Activated CD8-positive, alpha-beta T cell treated with anti-CD3 and anti-CD28 coated beads for 36 hours (primary cell): ENCODE results near the gene C6orf52. TPM values are rescaled to one million over a fixed set of nuclear protein-coding genes. Genes with fewer than 3 reads are reported as not detected.
A peak's percentile ranks its signal among the peaks of the same experiment; 100 is the strongest.
"Not testable (repeated sequence)": the region's sequence is repeated elsewhere in the genome, so short reads cannot be mapped to it uniquely, and the experiment has no call there.

Experiments
- ATAC-seq: fragments of 200-7000 bp; cut with Tn5 transposase; one replicate; pipeline ENCODE4 v1.10.0; 2021; ENCODE audit warnings: mild to moderate bottlenecking, moderate library complexity
- CTCF ChIA-PET: fragments of 350-600 bp; sonication (Branson Sonifier 250); formaldehyde crosslinking; loops from one replicate; lab custom pipeline; 2021; ENCODE audit warnings: antibody characterized with exemption; lab: Charles Lee
- POLR2A ChIA-PET: fragments of 350-600 bp; sonication (Branson Sonifier 250); formaldehyde crosslinking; loops from one replicate; lab custom pipeline; 2021; ENCODE audit warnings: antibody characterized with exemption; lab: Charles Lee
- DNase-seq: peaks from one replicate; pipeline ENCODE4 v3.0.0-alpha.2; 2020
- H3K27ac Mint-ChIP-seq: one replicate; pipeline ENCODE4 v1.8.0; 2021; ENCODE audit warnings: mild to moderate bottlenecking, mixed read lengths
- H3K27me3 Mint-ChIP-seq: one replicate; pipeline ENCODE4 v1.8.0; 2021; ENCODE audit warnings: mixed read lengths
- H3K36me3 Mint-ChIP-seq: one replicate; pipeline ENCODE4 v1.8.0; 2021; ENCODE audit warnings: low read depth, mixed read lengths
- H3K4me1 Mint-ChIP-seq: one replicate; pipeline ENCODE4 v1.8.0; 2021; ENCODE audit warnings: low read depth, mixed read lengths
- H3K4me3 Mint-ChIP-seq: one replicate; pipeline ENCODE4 v1.8.0; 2021; ENCODE audit warnings: mild to moderate bottlenecking, moderate library complexity, mixed read lengths
- H3K9me3 Mint-ChIP-seq: one replicate; pipeline ENCODE4 v1.8.0; 2021; ENCODE audit warnings: mixed read lengths
- intact Hi-C: fragments of 100-400 bp; cut with micrococcal nuclease; formaldehyde crosslinking; loops from one replicate; pipeline ENCODE4 v1.10.0; 2022
- total RNA-seq, 2 experiments: library from RNA; stranded (reverse); gene quantifications; one replicate each; pipeline ENCODE4 v1.2.3, GENCODE V29; 2021
- TF ChIP-seq, protein P1 (sequence below): fragments of 200-600 bp; IDR thresholded peaks from one replicate; pipeline ENCODE4 v1.8.0; 2022; ENCODE audit warnings: antibody characterized with exemption, mild to moderate bottlenecking

The C6orf52 gene
- total RNA-seq: 1 to 10 TPM; 2.6 to 3.3 TPM

DNA sequence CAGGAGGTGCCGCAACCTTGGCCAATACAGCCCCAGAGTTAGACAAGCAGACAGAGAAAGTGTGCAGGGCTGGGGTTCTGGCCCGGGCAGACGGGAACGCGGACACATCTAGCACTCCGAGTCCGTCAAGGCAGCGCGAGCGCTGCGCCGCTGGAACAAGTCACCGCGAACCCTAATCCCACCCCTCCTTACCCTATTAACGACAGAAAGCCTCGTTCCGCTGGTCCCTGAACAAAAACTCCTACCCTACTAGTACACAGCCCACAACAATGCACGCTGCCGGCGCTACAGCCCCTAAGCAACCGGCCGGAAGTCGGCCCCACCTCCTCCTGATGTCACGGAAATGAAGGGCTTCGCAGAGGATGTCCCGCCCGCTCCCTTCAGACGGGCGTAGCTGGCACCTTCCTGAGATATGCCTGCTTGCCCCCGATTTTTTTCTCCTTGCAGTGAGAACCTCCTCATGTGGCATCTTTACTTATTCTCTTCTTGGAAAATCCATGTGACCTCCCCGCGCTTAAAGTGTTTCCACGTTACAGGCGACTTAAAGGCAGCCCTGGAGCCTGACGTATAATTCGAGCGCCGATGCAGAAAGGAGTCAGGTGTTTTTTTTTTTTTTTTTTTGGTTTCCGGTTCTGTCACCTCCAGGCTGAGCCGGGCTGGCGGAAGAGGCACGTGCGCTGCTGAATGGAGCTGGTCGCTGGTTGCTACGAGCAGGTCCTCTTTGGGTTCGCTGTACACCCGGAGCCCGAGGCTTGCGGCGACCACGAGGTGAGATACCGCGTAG lies at the start of gene C6orf52, which contains the start of gene PAK1IP1:
Gene C6orf52, minus strand, starts transcription at position 315 of the 784 bp plus-strand sequence. CDS start 7,066 bp downstream, outside the sequence.
Gene PAK1IP1, plus strand, starts transcription at position 671 of the 784 bp plus-strand sequence. Its CDS starts 14 bp downstream, at position 685.
- DNase-seq (peak; percentile 96), ATAC-seq (peak; percentile 97)
- ChIA-PET POLR2A (interaction anchor here (0.6 to 3.1 kb wide), 14 partner anchors 8 to 366 kb away, joined by 3 to 21 read pairs (median 4); partner anchors contain the start of genes TMEM14B and TMEM14C), CTCF (interaction anchor here (1.0 to 1.5 kb wide), 4 partner anchors 14 to 343 kb away, joined by 3 to 7 read pairs (median 3); no protein-coding TSS in a partner anchor)
- Mint-ChIP-seq H3K9me3 (no peaks in the 10 kb centered on the region), H3K27me3 (no peaks in the 10 kb centered on the region), H3K36me3 (peaks cover 44% of the 10 kb centered on the region), H3K27ac (peak within 1 kb of the TSS; percentile 99), H3K4me1 (peaks cover 31% of the 10 kb centered on the region), H3K4me3 (peak within 1 kb of the TSS; percentile 90)
- TF ChIP-seq, protein P1, sequence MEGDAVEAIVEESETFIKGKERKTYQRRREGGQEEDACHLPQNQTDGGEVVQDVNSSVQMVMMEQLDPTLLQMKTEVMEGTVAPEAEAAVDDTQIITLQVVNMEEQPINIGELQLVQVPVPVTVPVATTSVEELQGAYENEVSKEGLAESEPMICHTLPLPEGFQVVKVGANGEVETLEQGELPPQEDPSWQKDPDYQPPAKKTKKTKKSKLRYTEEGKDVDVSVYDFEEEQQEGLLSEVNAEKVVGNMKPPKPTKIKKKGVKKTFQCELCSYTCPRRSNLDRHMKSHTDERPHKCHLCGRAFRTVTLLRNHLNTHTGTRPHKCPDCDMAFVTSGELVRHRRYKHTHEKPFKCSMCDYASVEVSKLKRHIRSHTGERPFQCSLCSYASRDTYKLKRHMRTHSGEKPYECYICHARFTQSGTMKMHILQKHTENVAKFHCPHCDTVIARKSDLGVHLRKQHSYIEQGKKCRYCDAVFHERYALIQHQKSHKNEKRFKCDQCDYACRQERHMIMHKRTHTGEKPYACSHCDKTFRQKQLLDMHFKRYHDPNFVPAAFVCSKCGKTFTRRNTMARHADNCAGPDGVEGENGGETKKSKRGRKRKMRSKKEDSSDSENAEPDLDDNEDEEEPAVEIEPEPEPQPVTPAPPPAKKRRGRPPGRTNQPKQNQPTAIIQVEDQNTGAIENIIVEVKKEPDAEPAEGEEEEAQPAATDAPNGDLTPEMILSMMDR: no peak
- intact Hi-C loops: loop anchor here (2.0 to 5.0 kb wide), 2 partner anchors 52 to 167 kb away; partner anchors contain the start of gene TMEM14B

DNA sequence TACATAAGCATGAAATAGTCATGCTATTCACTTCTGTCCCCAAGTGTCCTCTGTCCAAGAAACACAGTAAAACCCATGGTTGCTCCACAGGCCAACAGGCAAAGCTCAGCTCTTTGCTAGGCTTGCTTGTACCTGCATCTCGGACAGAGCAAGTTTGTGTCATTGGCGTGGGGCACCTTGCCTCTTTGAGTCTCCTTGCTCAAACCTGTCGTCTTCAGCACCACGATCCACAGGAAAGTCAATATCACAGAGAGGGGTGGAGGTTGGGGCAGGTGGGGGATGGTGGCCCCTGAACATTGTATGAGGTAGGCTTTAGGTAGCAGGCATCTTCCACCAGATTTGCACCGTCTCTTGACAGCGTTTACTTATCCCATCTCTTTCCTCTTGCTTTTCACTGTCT lies 49.1 kb upstream of the C6orf52 start:
- H3K36me3 Mint-ChIP-seq: peaks cover 4% of the 10 kb centered on the region
- no peak overlapping the region for H3K27ac Mint-ChIP-seq
- intact Hi-C loops: no loop called here
- TF ChIP-seq, protein P1: no peak
- no peak for ATAC-seq
- POLR2A ChIA-PET: interaction anchor here (1.4 kb wide), 1 partner anchor 49 kb away, joined by 4 read pairs; the partner anchor contains the start of genes C6orf52 and PAK1IP1
- peaks cover 12% of the 10 kb centered on the region for H3K4me1 Mint-ChIP-seq
- H3K9me3 Mint-ChIP-seq: no peaks in the 10 kb centered on the region
- H3K27me3 Mint-ChIP-seq: no peaks in the 10 kb centered on the region
- H3K4me3 Mint-ChIP-seq: no peak overlapping the region
- DNase-seq: no peak
- CTCF ChIA-PET: no interaction called here

DNA sequence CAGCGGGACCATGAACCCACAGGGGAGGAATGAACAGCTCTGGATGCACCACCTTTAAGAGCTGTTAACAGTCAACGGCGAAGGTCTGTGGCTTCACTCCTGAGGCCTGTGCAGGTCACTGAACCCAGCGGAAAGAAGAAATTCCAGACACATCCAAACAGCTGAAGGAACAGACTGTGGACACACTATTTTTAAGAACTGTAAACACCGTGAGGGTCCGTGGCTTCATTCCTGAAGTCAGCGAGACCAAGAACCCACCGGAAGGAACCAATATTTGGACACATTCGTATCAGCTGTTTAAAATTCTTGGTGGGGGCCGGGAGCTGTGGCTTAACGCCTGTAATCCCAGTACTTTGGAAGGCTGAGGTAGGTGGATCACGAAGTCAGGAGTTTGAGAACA lies 47.8 kb upstream of the C6orf52 start:
- TF ChIP-seq, protein P1: no peak
- no peak for DNase-seq
- no peak for ATAC-seq
- ChIA-PET POLR2A (interaction anchor here (0.9 to 1.4 kb wide), 2 partner anchors 14 to 47 kb away, joined by 4 read pairs; partner anchors contain the start of genes C6orf52 and PAK1IP1), CTCF (interaction anchor here (0.9 kb wide), 2 partner anchors 17 to 27 kb away, joined by 3 to 4 read pairs; no protein-coding TSS in a partner anchor)
- Mint-ChIP-seq H3K4me1 (peaks cover 12% of the 10 kb centered on the region), H3K27ac (no peak overlapping the region), H3K4me3 (no peak overlapping the region), H3K9me3 (no peaks in the 10 kb centered on the region), H3K27me3 (no peaks in the 10 kb centered on the region), H3K36me3 (peaks cover 4% of the 10 kb centered on the region)
- intact Hi-C loops: no loop called here

DNA sequence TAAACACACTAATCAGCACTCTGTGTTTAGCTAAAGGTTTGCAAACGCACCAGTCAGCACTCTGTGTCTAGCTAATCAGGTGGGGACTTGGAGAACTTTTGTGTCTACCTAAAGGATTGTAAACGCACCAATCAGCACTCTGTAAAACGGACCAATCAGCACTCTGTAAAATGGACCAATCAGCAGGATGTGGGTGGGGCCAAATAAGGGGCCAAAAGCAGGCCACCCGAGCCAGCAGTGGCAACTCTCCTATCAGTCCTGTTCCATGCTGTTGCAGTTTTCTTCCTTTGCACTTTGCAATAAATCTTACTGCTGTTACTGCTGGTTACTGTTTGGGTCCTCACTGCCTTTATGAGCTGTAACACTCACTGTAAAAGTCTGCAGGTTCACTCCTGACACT lies 47.2 kb upstream of the C6orf52 start:
- ATAC-seq, H3K27ac Mint-ChIP-seq, H3K4me3 Mint-ChIP-seq, H3K36me3 Mint-ChIP-seq, POLR2A ChIA-PET, H3K4me1 Mint-ChIP-seq, intact Hi-C loops, H3K9me3 Mint-ChIP-seq, H3K27me3 Mint-ChIP-seq: not testable (repeated sequence)
- CTCF ChIA-PET: interaction anchor here (0.9 kb wide), 1 partner anchor 18 kb away, joined by 4 read pairs; no protein-coding TSS in a partner anchor
- DNase-seq: peak; percentile 26

DNA sequence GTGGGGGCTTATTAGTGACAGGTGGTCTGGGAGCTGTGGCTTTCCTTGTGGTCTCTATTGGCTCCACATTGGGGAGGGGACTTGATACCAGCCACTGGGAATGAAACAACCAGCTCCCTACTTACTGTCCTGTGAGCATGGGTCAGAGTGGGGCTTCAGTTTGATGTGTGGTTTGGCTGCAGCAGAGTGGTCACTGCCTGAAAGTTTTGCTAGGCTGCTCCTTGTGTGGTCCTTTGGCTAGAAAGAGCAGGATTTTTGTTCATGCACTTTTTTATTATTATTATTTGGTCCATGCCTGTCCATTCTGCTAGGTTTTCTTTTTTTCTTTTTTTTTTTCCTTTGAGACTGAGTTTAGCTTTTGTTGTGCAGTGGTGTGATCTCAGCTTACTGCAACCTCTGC lies 45.6 kb upstream of the C6orf52 start:
- H3K36me3 Mint-ChIP-seq: peaks cover 4% of the 10 kb centered on the region
- ATAC-seq: no peak
- no peaks in the 10 kb centered on the region for H3K27me3 Mint-ChIP-seq
- POLR2A ChIA-PET: no interaction called here
- TF ChIP-seq, protein P1: no peak
- no peaks in the 10 kb centered on the region for H3K9me3 Mint-ChIP-seq
- no peak overlapping the region for H3K27ac Mint-ChIP-seq
- no peaks in the 10 kb centered on the region for H3K4me1 Mint-ChIP-seq
- CTCF ChIA-PET: no interaction called here
- intact Hi-C loops: no loop called here
- no peak for DNase-seq
- H3K4me3 Mint-ChIP-seq: no peak overlapping the region
